Thyroid gland (tissue), 4 donors: ENCODE results near the gene IRX4.

Source experiments
- CTCF ChIP-seq, 6 experiments: fragments of 200-600 bp in 3 of 6; fragments of 450-650 bp in 3 of 6; sonication (generic) in 3 of 6; IDR thresholded peaks; one replicate each; pipeline ENCODE4 v1.5.1; 2016 to 2019; ENCODE audit warnings: antibody characterized with exemption in 6 of 6, mild to moderate bottlenecking in 2 of 6, inconsistent platforms in 1 of 6, moderate library complexity in 1 of 6
- POLR2A ChIP-seq, 2 donors: fragments of 450-650 bp; IDR thresholded peaks; one replicate each; pipeline ENCODE4 v1.6.1; 2017; ENCODE audit warnings: antibody characterized with exemption in 2 of 2, mild to moderate bottlenecking in 2 of 2, moderate library complexity in 1 of 2

- no peak for TF ChIP-seq CTCF (IDR thresholded peaks at IDR 0.05)
- TF ChIP-seq POLR2A (IDR thresholded peaks at IDR 0.05), result no peak
These were observed 49.0 kb upstream of the IRX4 start for GRCh38 chr5:1931604-1932231.
